IPS-18a (cell line): ENCODE results near the gene ESRRB.

ENCODE experiments used
- H3K27ac ChIP-seq: one replicate; pipeline ENCODE4 v1.5.1; 2013; ENCODE audit warnings: low read length
- H3K27me3 ChIP-seq: one replicate; pipeline ENCODE4 v1.6.1; 2013; ENCODE audit warnings: mild to moderate bottlenecking, low read length; ENCODE audit not compliant: control insufficient read depth, insufficient read depth
- H3K36me3 ChIP-seq: one replicate; pipeline ENCODE4 v1.6.1; 2013; ENCODE audit warnings: low read depth, low read length; ENCODE audit not compliant: control insufficient read depth
- H3K4me1 ChIP-seq: one replicate; pipeline ENCODE4 v1.6.1; 2013; ENCODE audit warnings: low read depth, low read length; ENCODE audit not compliant: control insufficient read depth
- H3K4me3 ChIP-seq: one replicate; pipeline ENCODE4 v1.5.1; 2013; ENCODE audit warnings: low read length
- H3K9ac ChIP-seq: one replicate; pipeline ENCODE4 v1.6.1; 2013; ENCODE audit warnings: mild to moderate bottlenecking, low read length, moderate library complexity
- H3K9me3 ChIP-seq: one replicate; pipeline ENCODE4 v1.6.1; 2013; ENCODE audit warnings: low read depth, low read length; ENCODE audit not compliant: control insufficient read depth

The ESRRB gene

GRCh38 chr14:76490735-76491134 is 114.8 kb downstream of the ESRRB start:
- Histone ChIP-seq H3K4me3 (no peak overlapping the region), H3K4me1 (no peaks in the 10 kb centered on the region), H3K36me3 (no peaks in the 10 kb centered on the region), H3K9me3 (no peaks in the 10 kb centered on the region), H3K27ac (no peak overlapping the region), H3K9ac (no peak overlapping the region), H3K27me3 (no peaks in the 10 kb centered on the region)

- no peak overlapping the region for H3K4me3 ChIP-seq
- no peak overlapping the region for H3K9ac ChIP-seq
- no peaks in the 10 kb centered on the region for H3K27me3 ChIP-seq
- no peak overlapping the region for H3K27ac ChIP-seq
- no peaks in the 10 kb centered on the region for H3K9me3 ChIP-seq
- H3K4me1 ChIP-seq: no peaks in the 10 kb centered on the region
- no peaks in the 10 kb centered on the region for H3K36me3 ChIP-seq
These were observed 115.4 kb downstream of the ESRRB start for GRCh38 chr14:76491172-76491930.

- no peaks in the 10 kb centered on the region for H3K9me3 ChIP-seq
- no peak overlapping the region for H3K9ac ChIP-seq
- H3K4me3 ChIP-seq: no peak overlapping the region
- no peaks in the 10 kb centered on the region for H3K4me1 ChIP-seq
- H3K27ac ChIP-seq: no peak overlapping the region
- no peaks in the 10 kb centered on the region for H3K27me3 ChIP-seq
- H3K36me3 ChIP-seq: no peaks in the 10 kb centered on the region
These were observed 120.0 kb downstream of the ESRRB start for GRCh38 chr14:76495983-76496382.

- Histone ChIP-seq H3K4me1 (no peaks in the 10 kb centered on the region), H3K36me3 (no peaks in the 10 kb centered on the region), H3K27ac (no peak overlapping the region), H3K9ac (no peak overlapping the region), H3K27me3 (no peaks in the 10 kb centered on the region), H3K4me3 (no peak overlapping the region), H3K9me3 (no peaks in the 10 kb centered on the region)
These were observed 120.7 kb downstream of the ESRRB start for GRCh38 chr14:76496595-76496994.

GRCh38 chr14:76497550-76498462 is 121.9 kb downstream of the ESRRB start:
- Histone ChIP-seq H3K36me3 (no peaks in the 10 kb centered on the region), H3K9ac (no peak overlapping the region), H3K27ac (no peak overlapping the region), H3K9me3 (no peaks in the 10 kb centered on the region), H3K27me3 (no peaks in the 10 kb centered on the region), H3K4me3 (no peak overlapping the region), H3K4me1 (no peaks in the 10 kb centered on the region)

GRCh38 chr14:76498463-76498935 is 122.6 kb downstream of the ESRRB start:
- no peaks in the 10 kb centered on the region for H3K9me3 ChIP-seq
- H3K27me3 ChIP-seq: no peaks in the 10 kb centered on the region
- no peaks in the 10 kb centered on the region for H3K4me1 ChIP-seq
- H3K36me3 ChIP-seq: no peaks in the 10 kb centered on the region
- no peak overlapping the region for H3K9ac ChIP-seq
- no peak overlapping the region for H3K27ac ChIP-seq
- no peak overlapping the region for H3K4me3 ChIP-seq

- Histone ChIP-seq H3K9ac (no peak overlapping the region), H3K27ac (no peak overlapping the region), H3K4me1 (no peaks in the 10 kb centered on the region), H3K36me3 (no peaks in the 10 kb centered on the region), H3K4me3 (no peak overlapping the region), H3K27me3 (no peaks in the 10 kb centered on the region), H3K9me3 (no peaks in the 10 kb centered on the region)
These were observed 123.0 kb downstream of the ESRRB start for GRCh38 chr14:76498976-76499375.

- no peaks in the 10 kb centered on the region for H3K36me3 ChIP-seq
- no peaks in the 10 kb centered on the region for H3K9me3 ChIP-seq
- H3K27ac ChIP-seq: no peak overlapping the region
- no peak overlapping the region for H3K9ac ChIP-seq
- H3K4me3 ChIP-seq: no peak overlapping the region
- no peaks in the 10 kb centered on the region for H3K4me1 ChIP-seq
- no peaks in the 10 kb centered on the region for H3K27me3 ChIP-seq
These were observed 123.5 kb downstream of the ESRRB start for GRCh38 chr14:76499399-76499798.

GRCh38 chr14:76500011-76500410 is 124.1 kb downstream of the ESRRB start:
- no peak overlapping the region for H3K27ac ChIP-seq
- no peaks in the 10 kb centered on the region for H3K36me3 ChIP-seq
- H3K9ac ChIP-seq: no peak overlapping the region
- H3K4me1 ChIP-seq: no peaks in the 10 kb centered on the region
- H3K9me3 ChIP-seq: no peaks in the 10 kb centered on the region
- H3K27me3 ChIP-seq: no peaks in the 10 kb centered on the region
- H3K4me3 ChIP-seq: no peak overlapping the region

- H3K27ac ChIP-seq: no peak overlapping the region
- H3K9ac ChIP-seq: no peak overlapping the region
- H3K27me3 ChIP-seq: no peaks in the 10 kb centered on the region
- H3K36me3 ChIP-seq: no peaks in the 10 kb centered on the region
- H3K4me1 ChIP-seq: no peaks in the 10 kb centered on the region
- no peaks in the 10 kb centered on the region for H3K9me3 ChIP-seq
- no peak overlapping the region for H3K4me3 ChIP-seq
These were observed 124.5 kb downstream of the ESRRB start for GRCh38 chr14:76500480-76500879.

- H3K9me3 ChIP-seq: no peaks in the 10 kb centered on the region
- H3K36me3 ChIP-seq: no peaks in the 10 kb centered on the region
- H3K4me3 ChIP-seq: no peak overlapping the region
- no peak overlapping the region for H3K9ac ChIP-seq
- H3K27ac ChIP-seq: no peak overlapping the region
- no peaks in the 10 kb centered on the region for H3K27me3 ChIP-seq
- H3K4me1 ChIP-seq: no peaks in the 10 kb centered on the region
These were observed 125.3 kb downstream of the ESRRB start for GRCh38 chr14:76501156-76501720.
